ENCODE results near the gene PAPPA2. TPM values are rescaled to one million over a fixed set of nuclear protein-coding genes. Genes with fewer than 3 reads are reported as not detected.

The PAPPA2 gene
- total RNA-seq, 1 donor from 2014 or later: 0.50 TPM

- Histone ChIP-seq H3K27me3 (ENCODE audit: low read depth) (no peaks in the 10 kb centered on the region), H3K36me3 (no peaks in the 10 kb centered on the region), H3K4me3 (no peak overlapping the region), H3K27ac (no peak overlapping the region), H3K9me3 (no peaks in the 10 kb centered on the region), H3K4me1 (no peaks in the 10 kb centered on the region)
- intact Hi-C loops (cut with DNase I): no loop called here
- DNase-seq: no peak
- no peak for ATAC-seq
- no peak for TF ChIP-seq CTCF (IDR thresholded peaks at IDR 0.05)
Measured at GRCh38 chr1:176603696-176604095, 140.7 kb downstream of the PAPPA2 start.

- no peak for TF ChIP-seq CTCF (IDR thresholded peaks at IDR 0.05)
- H3K27me3 ChIP-seq (ENCODE audit: low read depth): no peaks in the 10 kb centered on the region
- H3K9me3 ChIP-seq: no peaks in the 10 kb centered on the region
- no peak for DNase-seq
- H3K4me1 ChIP-seq: no peaks in the 10 kb centered on the region
- no peak overlapping the region for H3K4me3 ChIP-seq
- intact Hi-C loops (cut with DNase I): no loop called here
- H3K27ac ChIP-seq: no peak overlapping the region
- no peak for ATAC-seq
- H3K36me3 ChIP-seq: no peaks in the 10 kb centered on the region
Measured at GRCh38 chr1:176604461-176604860, 141.5 kb downstream of the PAPPA2 start.

DNA sequence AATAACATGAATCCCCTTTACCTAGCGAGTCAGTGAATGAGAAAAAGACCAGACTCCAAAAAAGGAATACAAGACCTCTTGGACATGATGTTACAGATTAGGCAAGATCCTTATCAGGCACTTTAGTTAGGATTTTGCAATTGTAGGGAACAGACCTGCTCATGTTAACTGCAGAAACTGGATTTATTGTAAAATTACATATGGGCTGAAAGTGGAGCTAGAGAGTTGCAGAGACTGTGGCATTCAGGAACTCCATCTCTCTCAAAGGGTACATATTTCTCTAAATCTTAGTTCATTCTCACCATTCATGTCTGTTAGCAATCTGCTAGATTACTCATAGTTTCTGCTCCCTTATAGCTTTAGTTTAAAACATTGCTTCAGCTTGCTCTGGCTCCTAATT is 142.2 kb downstream of the PAPPA2 start:
- no peaks in the 10 kb centered on the region for H3K4me1 ChIP-seq
- H3K27me3 ChIP-seq (ENCODE audit: low read depth): no peaks in the 10 kb centered on the region
- no peak overlapping the region for H3K4me3 ChIP-seq
- H3K9me3 ChIP-seq: no peaks in the 10 kb centered on the region
- ATAC-seq (peak in 1 of 2 donors; percentile 41), DNase-seq (no peak)
- H3K27ac ChIP-seq: no peak overlapping the region
- no peaks in the 10 kb centered on the region for H3K36me3 ChIP-seq
- no peak for TF ChIP-seq CTCF (IDR thresholded peaks at IDR 0.05)
- intact Hi-C loops (cut with DNase I): no loop called here

- Histone ChIP-seq H3K9me3 (no peaks in the 10 kb centered on the region), H3K4me3 (no peak overlapping the region), H3K36me3 (no peaks in the 10 kb centered on the region), H3K4me1 (no peaks in the 10 kb centered on the region), H3K27me3 (ENCODE audit: low read depth) (no peaks in the 10 kb centered on the region), H3K27ac (no peak overlapping the region)
- no peak for TF ChIP-seq CTCF (IDR thresholded peaks at IDR 0.05)
- ATAC-seq (peak in 1 of 2 donors; percentile 32), DNase-seq (no peak)
- intact Hi-C loops (cut with DNase I): no loop called here
Measured at GRCh38 chr1:176609556-176610408, 146.8 kb downstream of the PAPPA2 start.

DNA sequence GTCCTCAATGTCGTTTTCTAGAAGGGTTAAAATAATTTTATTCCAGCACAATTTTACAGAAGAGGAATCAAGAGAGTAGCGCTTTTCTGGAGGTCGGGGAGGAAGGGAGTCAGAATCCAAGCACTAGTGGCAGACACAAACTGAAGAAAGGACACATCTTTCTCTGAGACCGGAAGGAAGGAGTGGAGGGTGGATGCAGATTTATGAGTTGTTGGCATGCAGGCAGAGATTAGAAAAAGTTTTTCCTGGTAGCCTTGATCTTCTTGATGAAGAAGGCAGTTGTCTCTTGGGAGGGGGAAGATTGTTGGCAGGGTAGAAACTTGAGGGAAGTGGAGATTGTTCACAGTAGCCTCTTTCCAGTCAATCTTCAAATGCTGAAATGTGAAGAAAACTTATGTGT is 149.8 kb downstream of the PAPPA2 start:
- no peak for TF ChIP-seq CTCF (IDR thresholded peaks at IDR 0.05)
- DNase-seq (no peak), ATAC-seq (no peak)
- Histone ChIP-seq H3K9me3 (no peaks in the 10 kb centered on the region), H3K4me1 (no peaks in the 10 kb centered on the region), H3K36me3 (no peaks in the 10 kb centered on the region), H3K4me3 (no peak overlapping the region), H3K27ac (no peak overlapping the region), H3K27me3 (ENCODE audit: low read depth) (no peaks in the 10 kb centered on the region)
- intact Hi-C loops (cut with DNase I): no loop called here

Data from lower lobe of right lung (tissue), 2 donors.